Kidney glomerular epithelial cell (primary cell): Measurements from ENCODE around the gene CSTA.

ENCODE experiments used
- DNase-seq: peaks from one replicate; lab custom pipeline; 2025; lab: John Stamatoyannopoulos, UW

CSTA gene

GRCh38 chr3:122324871-122325323 lies at the start of gene CSTA:
Gene CSTA, plus strand, starts transcription at chr3:122325248. Its CDS starts 45 bp downstream, at chr3:122325293.
- no peak for DNase-seq

GRCh38 chr3:122281891-122282290 lies 43.2 kb upstream of the CSTA start:
- no peak for DNase-seq

- DNase-seq, result no peak
These were observed 41.1 kb upstream of the CSTA start for GRCh38 chr3:122283796-122284445.

- DNase-seq, result no peak
These were observed 40.6 kb upstream of the CSTA start for GRCh38 chr3:122284486-122284885.

GRCh38 chr3:122294359-122294758 lies 30.7 kb upstream of the CSTA start:
- DNase-seq, result no peak

- no peak for DNase-seq
These were observed 29.6 kb upstream of the CSTA start for GRCh38 chr3:122295266-122296062.

GRCh38 chr3:122298239-122298638 lies 26.8 kb upstream of the CSTA start:
- no peak for DNase-seq

- DNase-seq, result no peak
These were observed 25.8 kb upstream of the CSTA start for GRCh38 chr3:122299215-122299614.

GRCh38 chr3:122299872-122300460 lies 25.1 kb upstream of the CSTA start:
- peak; percentile 22 for DNase-seq

GRCh38 chr3:122301063-122301462 lies 24.0 kb upstream of the CSTA start:
- DNase-seq, result no peak

- DNase-seq, result peak; percentile 7
These were observed 19.0 kb upstream of the CSTA start for GRCh38 chr3:122305818-122306621.

GRCh38 chr3:122306622-122306953 lies 18.5 kb upstream of the CSTA start:
- DNase-seq, result no peak

- no peak for DNase-seq
These were observed 17.9 kb upstream of the CSTA start for GRCh38 chr3:122307094-122307687.

- DNase-seq, result no peak
These were observed 17.1 kb upstream of the CSTA start for GRCh38 chr3:122307976-122308375.

- no peak for DNase-seq
These were observed 14.7 kb upstream of the CSTA start for GRCh38 chr3:122310361-122310760.

GRCh38 chr3:122312826-122313225 lies 12.2 kb upstream of the CSTA start:
- DNase-seq, result no peak

- no peak for DNase-seq
These were observed 11.8 kb upstream of the CSTA start for GRCh38 chr3:122313281-122313680.

GRCh38 chr3:122314228-122314876 lies 10.7 kb upstream of the CSTA start:
- no peak for DNase-seq

- no peak for DNase-seq
These were observed 9.4 kb upstream of the CSTA start for GRCh38 chr3:122315619-122316018.

- no peak for DNase-seq
These were observed 8.7 kb upstream of the CSTA start for GRCh38 chr3:122316368-122316767.

- no peak for DNase-seq
These were observed 6.4 kb upstream of the CSTA start for GRCh38 chr3:122318620-122319019.
